H9 (cell line): ENCODE measurements around the gene COQ5. TPM values are rescaled to one million over a fixed set of nuclear protein-coding genes. Genes with fewer than 3 reads are reported as not detected.

ENCODE experiments used
- DNase-seq: peaks from one replicate; pipeline ENCODE4 v3.0.0-alpha.2; 2017
- H2AFZ ChIP-seq: one replicate; pipeline ENCODE4 v1.6.1; 2013; ENCODE audit warnings: mild to moderate bottlenecking, low read length, control low read depth, moderate library complexity
- H2AK5ac ChIP-seq: 2 replicates; pipeline ENCODE4 v1.6.1; 2013; ENCODE audit warnings: low read length, control low read depth, mixed read lengths; ENCODE audit not compliant: insufficient read length
- H2BK120ac ChIP-seq: one replicate; pipeline ENCODE4 v1.6.1; 2013; ENCODE audit warnings: low read depth, mild to moderate bottlenecking, low read length, control low read depth, inconsistent platforms; ENCODE audit not compliant: poor library complexity, severe bottlenecking
- H2BK12ac ChIP-seq: 2 replicates; pipeline ENCODE4 v1.6.1; 2013; ENCODE audit warnings: low read length, control low read depth, mixed read lengths, low read depth; ENCODE audit not compliant: insufficient read length
- H2BK15ac ChIP-seq: 2 replicates; pipeline ENCODE4 v1.6.1; 2013; ENCODE audit warnings: low read depth, low read length, control low read depth
- H2BK20ac ChIP-seq: one replicate; pipeline ENCODE4 v1.6.1; 2013; ENCODE audit warnings: low read depth, mild to moderate bottlenecking, low read length, control low read depth, inconsistent platforms; ENCODE audit not compliant: poor library complexity, severe bottlenecking
- H2BK5ac ChIP-seq: 2 replicates; pipeline ENCODE4 v1.6.1; 2013; ENCODE audit warnings: low read length, control low read depth, mixed read lengths; ENCODE audit not compliant: insufficient read length
- H3K14ac ChIP-seq: 2 replicates; pipeline ENCODE4 v1.6.1; 2013; ENCODE audit warnings: low read length, control low read depth; ENCODE audit not compliant: insufficient read depth
- H3K18ac ChIP-seq: 2 replicates; pipeline ENCODE4 v1.6.1; 2013; ENCODE audit warnings: low read depth, mild to moderate bottlenecking, mixed read lengths, low read length, control low read depth; ENCODE audit not compliant: insufficient read length
- H3K23ac ChIP-seq: 2 replicates; pipeline ENCODE4 v1.6.1; 2013; ENCODE audit warnings: low read length, control low read depth, mixed read lengths, low read depth; ENCODE audit not compliant: insufficient read length
- H3K23me2 ChIP-seq: 2 replicates; pipeline ENCODE4 v1.6.1; 2013; ENCODE audit warnings: low read depth, mild to moderate bottlenecking, mixed read lengths, low read length, control low read depth; ENCODE audit not compliant: insufficient read length, poor library complexity, severe bottlenecking
- H3K27ac ChIP-seq: 2 replicates; pipeline ENCODE4 v1.5.1; 2013; ENCODE audit warnings: low read length, control low read depth, mixed read lengths, low read depth; ENCODE audit not compliant: insufficient read length
- H3K27me3 ChIP-seq: 2 replicates; pipeline ENCODE4 v1.6.1; 2013; ENCODE audit warnings: low read length, control low read depth, inconsistent platforms; ENCODE audit not compliant: insufficient read depth
- H3K4ac ChIP-seq: 2 replicates; pipeline ENCODE4 v1.6.1; 2013; ENCODE audit warnings: low read depth, mild to moderate bottlenecking, control low read depth, inconsistent platforms, low read length, moderate library complexity
- H3K4me1 ChIP-seq: 2 replicates; pipeline ENCODE4 v1.6.1; 2013; ENCODE audit warnings: low read length, control low read depth, inconsistent platforms; ENCODE audit not compliant: insufficient read depth
- H3K4me2 ChIP-seq: 2 replicates; pipeline ENCODE4 v1.6.1; 2013; ENCODE audit warnings: low read length, control low read depth, mixed read lengths; ENCODE audit not compliant: insufficient read length, insufficient read depth
- H3K56ac ChIP-seq: 2 replicates; pipeline ENCODE4 v1.6.1; 2013; ENCODE audit warnings: low read depth, mild to moderate bottlenecking, mixed read lengths, low read length, control low read depth; ENCODE audit not compliant: insufficient read length
- H3K79me1 ChIP-seq: 2 replicates; pipeline ENCODE4 v1.6.1; 2013; ENCODE audit warnings: low read depth, mild to moderate bottlenecking, moderate library complexity, low read length, control low read depth, inconsistent platforms; ENCODE audit not compliant: insufficient read depth, poor library complexity, severe bottlenecking
- H3K79me2 ChIP-seq: 2 replicates; pipeline ENCODE4 v1.6.1; 2013; ENCODE audit warnings: low read length, control low read depth, inconsistent platforms; ENCODE audit not compliant: insufficient read depth
- H3K9ac ChIP-seq: 2 replicates; pipeline ENCODE4 v1.6.1; 2013; ENCODE audit warnings: low read length, control low read depth, mixed read lengths; ENCODE audit not compliant: insufficient read length; ENCODE audit errors: extremely low read depth
- H3K9me3 ChIP-seq: one replicate; pipeline ENCODE4 v1.6.1; 2013; ENCODE audit warnings: low read depth, low read length, inconsistent platforms; ENCODE audit not compliant: control insufficient read depth
- H3T11ph ChIP-seq: one replicate; pipeline ENCODE4 v1.6.1; 2013; ENCODE audit warnings: mild to moderate bottlenecking, low read length, control low read depth, inconsistent platforms
- H4K20me1 ChIP-seq: one replicate; pipeline ENCODE4 v1.6.1; 2013; ENCODE audit not compliant: control insufficient read depth, insufficient read length, insufficient read depth
- H4K5ac ChIP-seq: 2 replicates; pipeline ENCODE4 v1.6.1; 2013; ENCODE audit warnings: low read depth, mild to moderate bottlenecking, mixed read lengths, low read length, control low read depth; ENCODE audit not compliant: insufficient read length
- H4K8ac ChIP-seq: replicated peaks from 2 replicates; pipeline ENCODE4 v1.6.1; 2013; ENCODE audit warnings: low read length, control low read depth, mixed read lengths, low read depth; ENCODE audit not compliant: insufficient read length
- H4K91ac ChIP-seq: 2 replicates; pipeline ENCODE4 v1.6.1; 2013; ENCODE audit warnings: low read depth, mild to moderate bottlenecking, moderate library complexity, mixed read lengths, low read length, control low read depth; ENCODE audit not compliant: insufficient read length
- H3K27ac Mint-ChIP-seq, 3 experiments: 2 replicates in 2 of 3; 3 replicates in 1 of 3; pipeline ENCODE4 v1.8.0; 2020 to 2021; ENCODE audit warnings: mixed read lengths in 3 of 3, mild to moderate bottlenecking in 1 of 3, moderate library complexity in 1 of 3
- H3K27me3 Mint-ChIP-seq: 2 replicates; pipeline ENCODE4 v1.8.0; 2021; ENCODE audit warnings: low read depth, mild to moderate bottlenecking, moderate library complexity, mixed read lengths
- H3K36me3 Mint-ChIP-seq, 3 experiments: 2 replicates in 2 of 3; 3 replicates in 1 of 3; pipeline ENCODE4 v1.8.0; 2020 to 2021; ENCODE audit warnings: low read depth in 3 of 3, mixed read lengths in 3 of 3; ENCODE audit not compliant: insufficient read depth in 1 of 3
- H3K4me1 Mint-ChIP-seq, 2 experiments: 2 replicates each; pipeline ENCODE4 v1.8.0; 2020; ENCODE audit warnings: mixed read lengths in 2 of 2
- H3K4me3 Mint-ChIP-seq, 2 experiments: 2 replicates in 1 of 2; 3 replicates in 1 of 2; pipeline ENCODE4 v1.8.0; 2020 to 2021; ENCODE audit warnings: mild to moderate bottlenecking in 2 of 2, mixed read lengths in 2 of 2, moderate library complexity in 1 of 2
- H3K9me3 Mint-ChIP-seq, 2 experiments: 2 replicates in 1 of 2; 3 replicates in 1 of 2; pipeline ENCODE4 v1.8.0; 2020; ENCODE audit warnings: mild to moderate bottlenecking in 2 of 2, mixed read lengths in 2 of 2, moderate library complexity in 1 of 2
- WGBS: extraction: QIAGEN DNeasy Blood & Tissue Kit; methylation state at CpG from one replicate; pipeline ENCODE4 v1.1.7; 2013; ENCODE audit warnings: missing lambda C conversion rate, low lambda C conversion rate, mixed read lengths; ENCODE audit not compliant: insufficient read length; ENCODE audit errors: extremely low coverage; 5-methylcytosine and 5-hydroxymethylcytosine counted together
- total RNA-seq: library from RNA; stranded (reverse); gene quantifications from 2 replicates; pipeline ENCODE4 v1.2.1, GENCODE V29; 2021
- TF ChIP-seq, protein P1 (sequence below): fragments of 200-600 bp; sonication (generic); conservative IDR thresholded peaks from 3 replicates; pipeline ENCODE4 v1.8.0; 2021; ENCODE audit warnings: antibody characterized with exemption, mild to moderate bottlenecking

The COQ5 gene
- total RNA-seq, 1 experiment from 2014 or later = 34.8 TPM

GRCh38 chr12:120483621-120484020, 45.3 kb downstream of the COQ5 start:
- Mint-ChIP-seq H3K4me1 (peaks cover 6 to 7% of the 10 kb centered on the region in 2 experiments), H3K27ac (no peak overlapping the region; a peak in 2 of 7 replicates), H3K9me3 (no peaks in the 10 kb centered on the region), H3K36me3 (no peaks in the 10 kb centered on the region; a peak in 2 of 7 replicates), H3K4me3 (no peak overlapping the region), H3K27me3 (no peaks in the 10 kb centered on the region)
- TF ChIP-seq, protein P1, sequence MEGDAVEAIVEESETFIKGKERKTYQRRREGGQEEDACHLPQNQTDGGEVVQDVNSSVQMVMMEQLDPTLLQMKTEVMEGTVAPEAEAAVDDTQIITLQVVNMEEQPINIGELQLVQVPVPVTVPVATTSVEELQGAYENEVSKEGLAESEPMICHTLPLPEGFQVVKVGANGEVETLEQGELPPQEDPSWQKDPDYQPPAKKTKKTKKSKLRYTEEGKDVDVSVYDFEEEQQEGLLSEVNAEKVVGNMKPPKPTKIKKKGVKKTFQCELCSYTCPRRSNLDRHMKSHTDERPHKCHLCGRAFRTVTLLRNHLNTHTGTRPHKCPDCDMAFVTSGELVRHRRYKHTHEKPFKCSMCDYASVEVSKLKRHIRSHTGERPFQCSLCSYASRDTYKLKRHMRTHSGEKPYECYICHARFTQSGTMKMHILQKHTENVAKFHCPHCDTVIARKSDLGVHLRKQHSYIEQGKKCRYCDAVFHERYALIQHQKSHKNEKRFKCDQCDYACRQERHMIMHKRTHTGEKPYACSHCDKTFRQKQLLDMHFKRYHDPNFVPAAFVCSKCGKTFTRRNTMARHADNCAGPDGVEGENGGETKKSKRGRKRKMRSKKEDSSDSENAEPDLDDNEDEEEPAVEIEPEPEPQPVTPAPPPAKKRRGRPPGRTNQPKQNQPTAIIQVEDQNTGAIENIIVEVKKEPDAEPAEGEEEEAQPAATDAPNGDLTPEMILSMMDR = no peak
- Histone ChIP-seq H4K8ac (no peak overlapping the region), H2BK20ac (no peak overlapping the region), H3K56ac (no peak overlapping the region), H3K27ac (no peak overlapping the region), H4K20me1 (no peaks in the 10 kb centered on the region), H3T11ph (no peak overlapping the region), H3K79me2 (no peaks in the 10 kb centered on the region), H4K91ac (no peak overlapping the region), H3K27me3 (no peaks in the 10 kb centered on the region), H3K23ac (no peak overlapping the region), H3K23me2 (no peaks in the 10 kb centered on the region), H3K14ac (no peak overlapping the region), H2BK12ac (no peak overlapping the region), H3K9me3 (no peaks in the 10 kb centered on the region), H2BK15ac (no peak overlapping the region), H2BK5ac (no peak overlapping the region), H2AFZ (no peak overlapping the region), H3K18ac (no peak overlapping the region), H3K4ac (no peak overlapping the region), H3K4me1 (no peaks in the 10 kb centered on the region; the same call in 1 of the 2 replicates), H2BK120ac (no peak overlapping the region), H3K9ac (no peak overlapping the region), H3K79me1 (no peaks in the 10 kb centered on the region), H2AK5ac (no peak overlapping the region), H4K5ac (no peak overlapping the region), H3K4me2 (no peak overlapping the region)
- WGBS = no CpG with 5 or more reads among the region's 1 CpG
- no peak for DNase-seq
